ENCODE results near the gene GORASP2.

The GORASP2 gene

DNA sequence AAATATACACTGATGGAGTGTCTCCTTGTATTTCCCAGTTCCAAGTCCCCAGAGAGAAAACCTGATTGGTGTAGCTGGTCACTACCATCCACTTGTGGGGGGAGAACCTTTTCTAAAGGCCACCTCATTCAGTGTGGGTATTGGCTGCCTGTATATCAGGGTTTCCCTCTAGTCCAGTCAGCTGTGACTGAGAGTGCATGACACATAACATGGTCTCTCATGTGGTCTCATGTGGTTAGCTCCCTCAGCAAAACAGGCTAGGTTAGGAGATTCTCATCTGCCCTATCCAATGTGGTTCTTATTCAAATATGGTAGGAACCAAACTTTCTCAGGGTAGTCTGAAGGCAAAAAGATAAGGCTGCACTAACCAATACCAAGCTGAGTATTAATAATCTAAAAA, 4.1 kb upstream of the GORASP2 start:
- no peak for DNase-seq

- no peak for DNase-seq
Measured at GRCh38 chr2:170925923-170926322, 3.1 kb upstream of the GORASP2 start.

DNA sequence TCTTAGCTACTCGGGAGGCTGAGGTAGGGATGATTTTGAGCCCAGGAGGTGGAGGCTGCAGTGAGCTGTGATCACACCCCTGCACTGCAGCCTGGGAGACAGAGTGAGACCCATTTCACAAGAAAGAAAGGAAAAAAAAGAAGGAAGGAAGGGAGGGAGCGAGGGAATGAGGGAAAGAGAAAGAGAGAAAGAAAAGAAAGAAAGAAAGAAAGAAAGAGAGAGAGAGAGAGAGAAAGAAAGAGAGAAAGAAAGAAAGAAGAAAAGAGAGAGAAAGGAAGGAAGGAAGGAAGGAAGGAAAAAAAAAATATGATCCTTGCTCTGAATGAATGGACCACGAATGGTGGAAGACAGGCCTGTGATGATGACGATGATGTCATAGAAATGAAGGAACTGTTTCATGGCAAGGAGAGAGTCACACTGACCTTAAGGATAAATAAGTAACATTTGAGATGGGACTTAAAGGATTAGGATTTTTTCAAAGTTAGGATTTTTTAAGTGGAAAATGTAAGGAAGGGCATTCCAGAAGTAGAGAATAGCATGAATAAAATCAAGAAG, 2.2 kb upstream of the GORASP2 start:
- no peak for DNase-seq

GRCh38 chr2:170928036-170928823, 823 bp upstream of the GORASP2 start:
- peak; percentile 63 for DNase-seq

DNA sequence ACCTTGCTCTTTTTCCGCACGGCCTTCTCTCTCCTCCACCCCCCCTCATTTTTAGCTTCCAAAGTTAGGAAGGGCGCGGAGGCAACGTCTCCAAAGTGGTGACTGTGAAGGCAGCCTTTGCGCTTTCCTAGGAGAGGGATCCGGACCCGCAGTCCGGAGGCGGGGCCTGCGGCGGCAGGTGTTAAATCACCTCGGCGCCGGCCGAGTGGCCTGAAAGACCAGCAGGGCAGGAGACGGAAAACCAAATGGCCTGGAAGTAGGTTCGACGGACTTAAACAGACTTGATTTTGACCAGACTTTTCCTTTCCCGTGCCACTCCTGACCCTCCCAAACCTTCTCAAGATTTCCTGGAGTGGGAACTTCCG, 615 bp downstream of the GORASP2 start:
- no peak for DNase-seq

- DNase-seq, result peak; percentile 18
Measured at GRCh38 chr2:170930131-170930990, 1.3 kb downstream of the GORASP2 start.

GRCh38 chr2:170930991-170931266, 1.9 kb downstream of the GORASP2 start:
- DNase-seq, result no peak

DNA sequence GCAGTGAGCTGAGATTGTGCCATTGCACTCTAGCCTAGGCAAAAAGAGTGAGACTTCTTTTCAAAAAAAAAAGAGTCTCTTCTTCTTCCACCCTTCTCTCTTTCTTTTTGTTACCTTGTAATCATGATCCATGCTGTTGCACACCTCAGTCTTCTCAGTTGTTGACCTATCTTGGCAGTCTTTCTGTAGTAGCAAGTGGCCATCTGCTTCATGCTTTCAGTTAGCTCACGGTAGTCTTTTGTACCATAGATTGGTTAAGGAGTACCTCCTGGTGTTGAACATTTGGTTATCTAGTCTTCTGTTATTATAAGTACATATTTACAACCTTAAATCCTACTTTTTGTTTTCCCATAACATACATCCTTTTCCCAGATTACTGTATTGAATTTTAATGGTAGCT, 3.1 kb downstream of the GORASP2 start:
- DNase-seq, result no peak

GRCh38 chr2:170932948-170933347, 3.9 kb downstream of the GORASP2 start:
- DNase-seq, result no peak

DNA sequence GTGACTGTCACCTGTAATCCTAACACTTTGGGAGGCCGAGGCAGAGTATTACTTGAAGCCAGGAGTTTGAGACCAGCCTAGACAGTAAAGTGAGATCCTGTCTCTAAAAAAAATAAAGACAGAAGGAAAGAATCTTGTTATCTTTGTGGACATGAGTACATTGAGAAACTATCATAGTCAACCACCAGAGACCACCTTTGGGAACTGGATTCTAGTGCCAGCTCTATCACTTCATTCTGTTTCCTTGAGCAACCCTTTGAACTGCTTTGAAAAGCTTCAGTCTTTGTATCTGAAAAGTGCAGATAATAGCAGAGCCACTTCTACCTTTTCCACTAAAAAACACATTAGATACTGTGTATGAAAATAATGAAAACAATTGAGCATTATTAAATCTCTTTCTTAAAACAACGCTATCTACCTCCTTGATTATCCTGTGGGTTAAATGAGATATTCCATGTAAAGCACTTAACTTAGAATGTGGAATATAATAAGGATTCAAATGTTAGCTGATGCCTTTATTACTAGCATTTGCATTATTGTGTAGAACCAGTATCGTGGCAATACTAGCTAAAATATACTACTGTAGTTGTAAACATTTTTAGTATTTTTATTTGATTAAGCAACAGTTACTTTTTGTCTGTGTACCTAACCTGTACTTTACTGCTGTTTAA, 8.8 kb downstream of the GORASP2 start:
- DNase-seq, result no peak

GRCh38 chr2:170940066-170940465, 11.0 kb downstream of the GORASP2 start:
- DNase-seq, result no peak

- no peak for DNase-seq
Measured at GRCh38 chr2:170942615-170943014, 13.6 kb downstream of the GORASP2 start.

DNA sequence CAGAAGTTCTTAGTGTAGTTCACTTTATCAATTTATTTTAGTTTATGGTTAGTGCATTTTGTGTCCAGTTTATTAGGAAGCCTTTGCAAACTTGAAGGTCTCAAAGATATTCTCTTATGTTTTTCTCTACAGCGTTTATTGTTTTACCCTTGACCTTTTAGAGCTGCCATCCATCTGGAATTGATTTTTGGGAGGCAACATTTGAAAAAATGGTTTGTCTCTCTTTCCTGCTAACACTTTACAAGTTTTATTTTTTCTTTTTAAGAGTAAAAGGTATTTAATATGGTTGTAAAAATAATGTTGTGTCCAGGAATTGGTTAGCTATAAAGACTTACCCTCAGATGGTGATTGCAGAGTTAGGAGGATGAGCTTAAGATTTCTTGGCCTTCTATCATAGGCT, 14.0 kb downstream of the GORASP2 start:
- DNase-seq, result no peak

DNA sequence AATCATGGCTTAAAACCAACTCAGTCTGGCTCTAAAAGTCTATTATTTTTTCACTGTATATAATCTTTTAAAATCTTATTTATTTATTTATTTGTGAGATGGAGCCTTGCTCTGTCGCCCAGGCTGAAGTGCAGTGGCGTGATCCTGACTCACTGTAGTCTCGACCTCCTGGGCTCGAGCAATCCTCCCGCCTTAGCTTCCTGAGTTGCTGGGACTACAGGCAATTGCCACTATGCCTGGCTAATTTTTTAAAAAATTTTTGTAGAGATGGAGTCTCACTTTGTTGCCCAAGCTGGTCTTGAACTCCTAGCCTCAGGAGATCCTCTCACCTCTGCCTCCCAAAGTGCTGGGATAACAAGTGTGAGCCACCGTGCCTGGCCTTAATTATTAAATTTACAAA, 14.5 kb downstream of the GORASP2 start:
- no peak for DNase-seq

GRCh38 chr2:170944545-170944944, 15.5 kb downstream of the GORASP2 start:
- DNase-seq, result no peak

GRCh38 chr2:170949415-170949814, 20.4 kb downstream of the GORASP2 start:
- no peak for DNase-seq

DNA sequence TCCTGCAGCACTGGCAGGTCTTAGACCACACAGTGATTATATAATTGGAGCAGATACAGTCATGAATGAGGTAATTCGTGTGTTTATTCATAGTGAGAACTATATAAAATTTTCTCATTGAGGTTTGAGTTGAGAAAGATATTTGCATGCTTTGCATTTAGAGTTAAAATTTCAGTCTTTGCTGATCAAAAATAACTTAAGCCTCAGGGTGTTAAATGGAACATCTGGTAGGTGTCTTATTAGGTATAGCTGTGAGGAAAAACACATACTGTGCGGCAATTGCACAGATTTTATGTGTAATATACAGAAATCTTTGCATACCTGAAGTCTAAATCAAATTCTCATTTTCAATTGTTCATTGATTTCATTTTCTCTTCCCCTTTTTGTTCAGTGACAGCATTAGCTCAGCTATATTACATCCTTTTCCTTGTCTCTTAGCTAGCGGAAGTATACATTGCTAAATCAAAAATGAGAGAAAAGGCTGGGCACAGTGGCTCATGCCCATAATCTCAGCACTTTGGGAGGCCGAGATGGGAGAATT, 21.2 kb downstream of the GORASP2 start:
- DNase-seq, result no peak

DNA sequence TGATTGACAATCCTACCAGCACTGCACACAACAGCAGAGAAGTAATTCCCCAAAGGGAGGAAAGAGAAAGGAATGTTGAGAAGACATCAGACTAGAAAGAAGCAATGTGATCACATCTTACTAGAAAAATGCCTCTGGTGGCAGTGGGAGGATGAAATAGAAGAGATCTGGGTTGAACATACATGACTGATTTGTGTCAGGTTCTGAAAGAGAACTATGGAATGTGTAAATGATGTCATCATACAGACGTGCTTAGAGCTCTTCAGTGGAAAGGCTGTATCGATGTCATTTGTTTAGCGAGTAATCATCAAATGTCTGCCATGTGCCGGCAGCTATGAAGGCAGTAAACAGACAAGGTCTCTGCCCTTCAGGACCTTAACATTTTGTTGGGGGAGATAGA, 24.9 kb downstream of the GORASP2 start:
- DNase-seq, result no peak

GRCh38 chr2:170963386-170963785, 34.3 kb downstream of the GORASP2 start:
- no peak for DNase-seq

DNA sequence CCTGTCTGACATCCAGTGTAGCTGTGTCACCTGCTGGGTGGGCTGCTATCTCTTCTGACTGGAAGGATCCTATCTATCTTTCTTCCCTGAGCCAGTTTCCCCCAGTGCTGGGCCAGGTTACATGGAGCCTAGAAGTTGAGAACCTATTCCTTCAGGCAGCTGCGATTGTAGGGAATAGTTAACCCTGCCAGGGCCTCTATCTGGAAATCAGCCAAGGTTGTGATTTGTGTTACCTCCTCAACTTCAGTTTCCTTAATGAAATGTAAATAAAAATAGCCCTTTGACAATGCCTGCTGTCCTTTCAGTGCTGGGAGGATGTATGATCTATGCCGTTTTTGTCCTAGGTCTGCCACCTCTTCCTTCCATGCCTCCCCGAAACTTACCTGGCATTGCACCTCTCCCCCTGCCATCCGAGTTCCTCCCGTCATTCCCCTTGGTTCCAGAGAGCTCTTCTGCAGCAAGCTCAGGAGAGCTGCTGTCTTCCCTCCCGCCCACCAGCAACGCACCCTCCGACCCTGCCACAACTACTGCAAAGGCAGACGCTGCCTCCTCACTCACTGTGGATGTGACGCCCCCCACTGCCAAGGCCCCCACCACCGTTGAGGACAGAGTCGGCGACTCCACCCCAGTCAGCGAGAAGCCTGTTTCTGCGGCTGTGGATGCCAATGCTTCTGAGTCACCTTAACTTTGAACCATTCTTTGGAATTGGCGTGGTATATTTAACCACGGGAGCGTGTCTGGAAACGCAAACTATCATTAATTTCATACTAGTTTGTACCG, 36.6 kb downstream of the GORASP2 start:
- no peak for DNase-seq

GRCh38 chr2:170966648-170967396, 37.8 kb downstream of the GORASP2 start:
- no peak for DNase-seq

- DNase-seq, result no peak
Measured at GRCh38 chr2:170967553-170967952, 38.5 kb downstream of the GORASP2 start.

Measured in GF-D8 (cell line).